Measurements from ENCODE around the gene TMEM255B. TPM values are rescaled to one million over a fixed set of nuclear protein-coding genes. Genes with fewer than 3 reads are reported as not detected.

Gene TMEM255B
- total RNA-seq, 1 experiment from 2014 or later: 0.61 TPM

DNA sequence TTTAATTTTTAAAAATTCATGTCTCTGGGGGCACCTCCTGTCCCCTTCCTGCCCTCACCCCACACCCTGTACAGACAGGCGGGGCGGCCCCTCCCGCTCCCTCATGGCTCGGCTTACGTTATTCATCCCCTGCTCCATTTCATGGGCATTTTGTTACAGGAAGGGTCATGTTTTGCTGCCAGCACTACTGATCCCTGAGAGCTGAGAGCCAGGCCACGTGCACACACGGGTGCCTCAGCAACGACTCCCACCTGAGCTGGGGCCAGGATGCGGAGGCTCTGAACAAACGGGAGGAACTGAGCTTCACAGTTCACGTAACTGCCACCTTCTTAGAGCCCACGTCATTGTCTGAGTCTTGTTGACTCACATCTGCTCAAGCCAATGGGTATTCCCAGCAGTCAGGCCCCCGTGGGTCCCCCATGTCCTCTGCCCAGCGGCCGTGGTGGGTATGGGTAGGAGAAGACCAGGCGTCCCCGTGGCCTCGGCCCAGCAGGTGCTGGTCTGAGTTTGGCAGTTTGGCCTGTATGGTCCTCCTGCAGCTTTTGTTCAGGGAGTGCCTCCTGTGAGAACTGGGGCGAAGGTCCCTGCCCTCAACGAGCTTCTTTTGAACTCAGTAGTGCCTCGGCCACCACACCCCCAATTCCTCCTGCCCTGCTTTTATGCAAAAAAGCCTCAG is 16.4 kb upstream of the TMEM255B start:
- H3K4me2 ChIP-seq: peak overlapping the region; percentile 52
- 0 out of 2 replicates have a peak overlapping the region, but pooled peaks have one; percentile 18 for H2AFZ ChIP-seq
- no peaks in the 10 kb centered on the region for H3K36me3 ChIP-seq (ENCODE audit: low read depth)
- DNase-seq: no peak
- H3K27ac ChIP-seq: no peak overlapping the region
- no peaks in the 10 kb centered on the region for H4K20me1 ChIP-seq (ENCODE audit: insufficient read depth)
- no peaks in the 10 kb centered on the region for H3K9me3 ChIP-seq (ENCODE audit: insufficient read depth, low read depth)
- intact Hi-C loops (cut with micrococcal nuclease; ENCODE audit: unreplicated experiment): no loop called here
- peaks cover 41% of the 10 kb centered on the region for H3K27me3 ChIP-seq (ENCODE audit: insufficient read depth, low read depth)
- POLR2A ChIA-PET (ENCODE audit: unreplicated experiment): interaction anchor here (0.6 kb wide), 1 partner anchor 535 kb away, joined by 4 read pairs; no protein-coding TSS in a partner anchor
- no peak for TF ChIP-seq EZH2 (IDR thresholded peaks at IDR 0.05; ENCODE audit: low read depth)
- TF ChIP-seq, protein P1, sequence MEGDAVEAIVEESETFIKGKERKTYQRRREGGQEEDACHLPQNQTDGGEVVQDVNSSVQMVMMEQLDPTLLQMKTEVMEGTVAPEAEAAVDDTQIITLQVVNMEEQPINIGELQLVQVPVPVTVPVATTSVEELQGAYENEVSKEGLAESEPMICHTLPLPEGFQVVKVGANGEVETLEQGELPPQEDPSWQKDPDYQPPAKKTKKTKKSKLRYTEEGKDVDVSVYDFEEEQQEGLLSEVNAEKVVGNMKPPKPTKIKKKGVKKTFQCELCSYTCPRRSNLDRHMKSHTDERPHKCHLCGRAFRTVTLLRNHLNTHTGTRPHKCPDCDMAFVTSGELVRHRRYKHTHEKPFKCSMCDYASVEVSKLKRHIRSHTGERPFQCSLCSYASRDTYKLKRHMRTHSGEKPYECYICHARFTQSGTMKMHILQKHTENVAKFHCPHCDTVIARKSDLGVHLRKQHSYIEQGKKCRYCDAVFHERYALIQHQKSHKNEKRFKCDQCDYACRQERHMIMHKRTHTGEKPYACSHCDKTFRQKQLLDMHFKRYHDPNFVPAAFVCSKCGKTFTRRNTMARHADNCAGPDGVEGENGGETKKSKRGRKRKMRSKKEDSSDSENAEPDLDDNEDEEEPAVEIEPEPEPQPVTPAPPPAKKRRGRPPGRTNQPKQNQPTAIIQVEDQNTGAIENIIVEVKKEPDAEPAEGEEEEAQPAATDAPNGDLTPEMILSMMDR (conservative IDR thresholded peaks at IDR 0.05): no peak
- CTCF ChIA-PET: no interaction called here
- H3K4me1 ChIP-seq (replicated peaks; ENCODE audit: insufficient read depth): peaks cover 16% of the 10 kb centered on the region
- H3K9me2 ChIP-seq (ENCODE audit: insufficient read depth): no peaks in the 10 kb centered on the region
- H3F3A ChIP-seq (ENCODE audit: insufficient read depth, low read depth): peaks cover 17% of the 10 kb centered on the region
- no peaks in the 10 kb centered on the region for H3K79me2 ChIP-seq (ENCODE audit: low read depth)
- BruUV-seq (replicated peaks): no TSS peak
- H3K4me3 ChIP-seq: no peak overlapping the region

DNA sequence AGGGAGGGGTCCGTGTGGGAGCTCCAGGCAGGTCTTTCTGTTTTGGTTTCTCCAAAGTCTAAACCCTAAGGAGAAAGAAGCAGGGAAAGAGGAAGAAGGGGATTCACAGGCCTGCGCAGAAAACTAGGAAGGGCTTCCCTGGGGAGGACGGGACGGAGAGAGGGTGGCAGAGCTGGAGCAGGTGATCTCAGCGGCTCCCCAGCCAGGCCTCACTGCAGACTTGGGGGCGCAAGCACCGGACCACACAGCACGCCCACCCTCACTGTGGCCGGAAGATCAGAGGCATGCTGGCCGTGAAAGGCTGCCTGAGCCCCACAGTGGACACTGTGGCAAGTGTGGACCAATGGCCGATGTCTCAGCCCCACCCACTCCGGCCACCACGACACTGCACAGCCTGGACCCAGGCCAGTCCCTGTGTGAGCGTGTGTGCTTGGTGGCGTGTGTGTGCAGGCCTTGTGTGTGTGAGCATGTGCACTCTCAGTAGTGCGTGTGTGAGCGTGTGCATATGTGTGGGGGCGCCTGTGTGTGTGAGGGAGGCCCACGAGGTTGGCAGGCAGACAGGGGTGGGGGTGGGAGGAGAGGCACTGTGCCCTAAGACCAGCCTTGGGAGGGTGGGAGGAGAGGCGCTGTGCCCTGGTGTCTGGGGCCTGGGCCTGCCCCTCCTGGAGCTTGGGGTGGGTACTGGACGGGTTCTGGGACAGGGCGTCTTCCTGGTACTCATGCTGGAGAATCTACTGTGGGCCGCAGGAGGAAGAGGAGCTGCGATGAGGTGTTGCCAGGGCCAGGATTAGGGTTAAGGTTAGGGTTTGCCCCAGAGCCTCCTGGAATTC is 15.4 kb upstream of the TMEM255B start:
- H3K36me3 ChIP-seq (ENCODE audit: low read depth): no peaks in the 10 kb centered on the region
- TF ChIP-seq, protein P1 (conservative IDR thresholded peaks at IDR 0.05): no peak
- no peaks in the 10 kb centered on the region for H3K9me3 ChIP-seq (ENCODE audit: insufficient read depth, low read depth)
- H3K4me3 ChIP-seq: no peak overlapping the region
- H3K79me2 ChIP-seq (ENCODE audit: low read depth): no peaks in the 10 kb centered on the region
- BruUV-seq (replicated peaks): no TSS peak
- CTCF ChIA-PET: no interaction called here
- no peak overlapping the region for H2AFZ ChIP-seq
- peaks cover 17% of the 10 kb centered on the region for H3F3A ChIP-seq (ENCODE audit: insufficient read depth, low read depth)
- peaks cover 39% of the 10 kb centered on the region for H3K27me3 ChIP-seq (ENCODE audit: insufficient read depth, low read depth)
- no peak for DNase-seq
- POLR2A ChIA-PET (ENCODE audit: unreplicated experiment): no interaction called here
- H3K27ac ChIP-seq: no peak overlapping the region
- intact Hi-C loops (cut with micrococcal nuclease; ENCODE audit: unreplicated experiment): no loop called here
- no peaks in the 10 kb centered on the region for H4K20me1 ChIP-seq (ENCODE audit: insufficient read depth)
- no peaks in the 10 kb centered on the region for H3K9me2 ChIP-seq (ENCODE audit: insufficient read depth)
- peaks cover 16% of the 10 kb centered on the region for H3K4me1 ChIP-seq (replicated peaks; ENCODE audit: insufficient read depth)
- no peak overlapping the region for H3K4me2 ChIP-seq

DNA sequence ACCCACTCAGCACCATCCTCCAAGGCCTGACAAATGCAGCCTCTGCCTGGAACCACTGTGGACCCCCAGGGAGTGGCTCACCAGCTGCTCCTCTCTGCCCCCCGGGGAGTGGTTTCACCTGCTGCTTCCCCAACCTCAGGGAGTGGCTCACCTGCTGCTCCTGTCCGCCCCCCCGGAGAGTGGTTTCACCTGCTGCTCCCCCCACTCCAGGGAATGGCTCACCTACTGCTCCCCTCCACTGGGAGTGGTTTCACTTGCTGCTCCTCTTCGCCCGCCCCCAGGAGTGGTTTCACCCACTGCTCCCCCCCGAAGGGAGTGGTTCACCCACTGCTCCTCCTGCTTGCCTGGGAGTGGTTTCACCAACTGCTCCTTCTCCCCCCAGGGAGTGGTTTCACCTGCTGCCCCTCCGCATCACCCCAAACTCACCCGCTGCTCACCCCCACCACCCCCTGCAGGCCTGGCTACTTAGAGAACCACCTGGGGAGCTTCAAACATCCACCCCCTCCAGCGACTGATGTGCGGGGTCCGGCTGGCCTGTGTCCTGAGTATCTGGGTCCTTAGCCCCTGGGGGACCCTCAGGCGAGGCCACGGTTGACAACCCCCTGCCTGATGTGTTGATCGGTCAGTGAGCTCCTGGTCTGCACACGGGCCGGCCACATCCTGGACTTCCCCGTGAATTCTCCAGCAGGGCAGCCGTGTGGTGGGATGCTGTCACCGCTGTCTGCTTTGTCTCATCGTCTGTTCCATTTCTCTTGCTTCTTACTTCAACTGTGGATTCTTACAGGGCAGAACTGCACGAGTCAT is 14.6 kb upstream of the TMEM255B start:
- no peak for TF ChIP-seq EZH2 (IDR thresholded peaks at IDR 0.05; ENCODE audit: low read depth)
- TF ChIP-seq, protein P1 (conservative IDR thresholded peaks at IDR 0.05): no peak
- H4K20me1 ChIP-seq (ENCODE audit: insufficient read depth): no peaks in the 10 kb centered on the region
- BruUV-seq (replicated peaks): no TSS peak
- peaks cover 35% of the 10 kb centered on the region for H3K27me3 ChIP-seq (ENCODE audit: insufficient read depth, low read depth)
- peaks cover 17% of the 10 kb centered on the region for H3F3A ChIP-seq (ENCODE audit: insufficient read depth, low read depth)
- no peak overlapping the region for H3K4me2 ChIP-seq
- no peaks in the 10 kb centered on the region for H3K9me2 ChIP-seq (ENCODE audit: insufficient read depth)
- no peak overlapping the region for H3K4me3 ChIP-seq
- ChIA-PET POLR2A (ENCODE audit: unreplicated experiment) (no interaction called here), CTCF (no interaction called here)
- intact Hi-C loops (cut with micrococcal nuclease; ENCODE audit: unreplicated experiment): no loop called here
- no peaks in the 10 kb centered on the region for H3K36me3 ChIP-seq (ENCODE audit: low read depth)
- no peak for DNase-seq
- no peak overlapping the region for H3K27ac ChIP-seq
- no peaks in the 10 kb centered on the region for H3K9me3 ChIP-seq (ENCODE audit: insufficient read depth, low read depth)
- H3K4me1 ChIP-seq (replicated peaks; ENCODE audit: insufficient read depth): peaks cover 16% of the 10 kb centered on the region
- no peak overlapping the region for H2AFZ ChIP-seq
- H3K79me2 ChIP-seq (ENCODE audit: low read depth): no peaks in the 10 kb centered on the region
